Uterus (tissue), 4 donors: ENCODE data around the gene HORMAD1. TPM values are rescaled to one million over a fixed set of nuclear protein-coding genes. Genes with fewer than 3 reads are reported as not detected.

ENCODE experiments used
- DNase-seq, 2 donors: peaks; one replicate each; pipeline ENCODE4 v3.0.0-alpha.2; 2019 to 2020
- H3K27ac ChIP-seq, 2 donors: fragments of 200-600 bp; sonication (generic); 1 replicate in 1 of 2; 2 replicates in 1 of 2; pipeline ENCODE4 v1.5.1; 2016 to 2018
- H3K27me3 ChIP-seq, 2 donors: fragments of 200-600 bp; sonication (generic); one replicate each; pipeline ENCODE4 v1.5.1; 2018 to 2019; ENCODE audit warnings: control low read depth in 1 of 2
- H3K36me3 ChIP-seq, 2 donors: fragments of 200-600 bp; sonication (generic); one replicate each; pipeline ENCODE4 v1.5.1; 2019; ENCODE audit warnings: control low read depth in 1 of 2
- H3K4me1 ChIP-seq, 2 donors: fragments of 200-600 bp; sonication (generic); one replicate each; pipeline ENCODE4 v1.5.1; 2018 to 2019; ENCODE audit warnings: control low read depth in 1 of 2
- H3K4me3 ChIP-seq, 2 donors: fragments of 200-600 bp; sonication (generic); 1 replicate in 1 of 2; 2 replicates in 1 of 2; pipeline ENCODE4 v1.5.1; 2018 to 2019; ENCODE audit warnings: mild to moderate bottlenecking in 1 of 2
- H3K9me3 ChIP-seq, 2 donors: fragments of 200-600 bp; sonication (generic); one replicate each; pipeline ENCODE4 v1.5.1; 2019; ENCODE audit warnings: control low read depth in 1 of 2
- CTCF ChIP-seq, 4 experiments: fragments of 200-600 bp in 2 of 4; fragments of 450-650 bp in 2 of 4; sonication (generic) in 2 of 4; IDR thresholded peaks; one replicate each; pipeline ENCODE4 v1.5.1; 2016 to 2019; ENCODE audit warnings: antibody characterized with exemption in 4 of 4, mild to moderate bottlenecking in 2 of 4, moderate library complexity in 1 of 4
- POLR2A ChIP-seq, 2 donors: fragments of 450-650 bp; IDR thresholded peaks; one replicate each; pipeline ENCODE4 v1.6.1; 2016; ENCODE audit warnings: antibody characterized with exemption in 2 of 2, mild to moderate bottlenecking in 1 of 2, moderate library complexity in 1 of 2
- intact Hi-C: fragments of 100-400 bp; cut with DNase I; formaldehyde crosslinking; loops from one replicate; pipeline ENCODE4 v1.15.1; 2023; ENCODE audit warnings: low total_unique reads
- total RNA-seq, 4 donors: library from RNA; depleted of rRNA in 3 of 4; stranded (reverse); fragments of >200 nt in 3 of 4; gene quantifications; one replicate each; pipeline versions ENCODE4 v1.1.0 to v1.2.4, GENCODE V29; 2014 to 2023
- donor health status: DM: yes; HTN: yes; CAD: no.

The HORMAD1 gene
- total RNA-seq, 4 donors from 2014 or later, result 0.62 TPM; not detected in 3

- intact Hi-C loops, result no loop called here
- no peak overlapping the region for H3K4me3 ChIP-seq
- no peaks in the 10 kb centered on the region for H3K9me3 ChIP-seq
- H3K27me3 ChIP-seq, result no peaks in the 10 kb centered on the region
- H3K36me3 ChIP-seq, result no peaks in the 10 kb centered on the region
- H3K4me1 ChIP-seq, result no peaks in the 10 kb centered on the region
- H3K27ac ChIP-seq, result no peak overlapping the region
- no peak for DNase-seq
- TF ChIP-seq CTCF (IDR thresholded peaks at IDR 0.05) (no peak), POLR2A (IDR thresholded peaks at IDR 0.05) (no peak)
Observed at GRCh38 chr1:150749720-150750311, 29.1 kb upstream of the HORMAD1 start.

GRCh38 chr1:150748878-150749719, 28.4 kb upstream of the HORMAD1 start:
- DNase-seq, result no peak
- Histone ChIP-seq H3K4me3 (no peak overlapping the region), H3K27ac (no peak overlapping the region), H3K4me1 (no peaks in the 10 kb centered on the region), H3K36me3 (no peaks in the 10 kb centered on the region), H3K9me3 (no peaks in the 10 kb centered on the region), H3K27me3 (no peaks in the 10 kb centered on the region)
- intact Hi-C loops, result no loop called here
- no peak for TF ChIP-seq POLR2A (IDR thresholded peaks at IDR 0.05)
- TF ChIP-seq CTCF (IDR thresholded peaks at IDR 0.05), result no peak

GRCh38 chr1:150730130-150730721, 9.5 kb upstream of the HORMAD1 start:
- no peak overlapping the region for H3K4me3 ChIP-seq
- no peak overlapping the region for H3K27ac ChIP-seq
- no peaks in the 10 kb centered on the region for H3K27me3 ChIP-seq
- TF ChIP-seq POLR2A (IDR thresholded peaks at IDR 0.05) (no peak), CTCF (IDR thresholded peaks at IDR 0.05) (no peak)
- intact Hi-C loops, result no loop called here
- no peaks in the 10 kb centered on the region for H3K9me3 ChIP-seq
- DNase-seq, result no peak
- H3K36me3 ChIP-seq, result no peaks in the 10 kb centered on the region
- H3K4me1 ChIP-seq, result no peaks in the 10 kb centered on the region

GRCh38 chr1:150724336-150724735, 3.6 kb upstream of the HORMAD1 start:
- intact Hi-C loops, result no loop called here
- Histone ChIP-seq H3K9me3 (no peaks in the 10 kb centered on the region), H3K36me3 (no peaks in the 10 kb centered on the region), H3K27ac (no peak overlapping the region), H3K27me3 (no peaks in the 10 kb centered on the region), H3K4me3 (no peak overlapping the region), H3K4me1 (no peaks in the 10 kb centered on the region)
- TF ChIP-seq CTCF (IDR thresholded peaks at IDR 0.05) (no peak), POLR2A (IDR thresholded peaks at IDR 0.05) (no peak)
- DNase-seq, result no peak

GRCh38 chr1:150720098-150720497, 597 bp downstream of the HORMAD1 start:
- Histone ChIP-seq H3K4me1 (no peaks in the 10 kb centered on the region), H3K9me3 (no peaks in the 10 kb centered on the region), H3K4me3 (no peak overlapping the region), H3K27ac (no peak overlapping the region), H3K36me3 (no peaks in the 10 kb centered on the region), H3K27me3 (no peaks in the 10 kb centered on the region)
- no peak for DNase-seq
- intact Hi-C loops, result no loop called here
- no peak for TF ChIP-seq POLR2A (IDR thresholded peaks at IDR 0.05)
- no peak for TF ChIP-seq CTCF (IDR thresholded peaks at IDR 0.05)
